IMR-90 (cell line): ENCODE results near the gene NTSR1. TPM values are rescaled to one million over a fixed set of nuclear protein-coding genes. Genes with fewer than 3 reads are reported as not detected.
A peak's percentile ranks its signal among the peaks of the same experiment; 100 is the strongest.

Experiments used
- ATAC-seq: fragments of 200-7000 bp; cut with Tn5 transposase; 2 replicates; pipeline ENCODE4 v1.9.1; 2020; ENCODE audit warnings: low read depth, mild to moderate bottlenecking, moderate library complexity
- BruUV-seq: library from RNA; stranded (reverse); fragments of 400-500 nt; replicated peaks from 2 replicates; lab custom pipeline; 2021; lab: Mats Ljungman, UMichigan
- CTCF ChIA-PET: fragments of 300-600 bp; formaldehyde crosslinking; extraction: SDS; loops from one replicate; lab custom pipeline; 2021; ENCODE audit warnings: antibody characterized with exemption; lab: Yijun Ruan, JAX
- POLR2A ChIA-PET: fragments of 300-600 bp; sonication (Branson Sonifier 250); formaldehyde crosslinking; loops from one replicate; lab custom pipeline; 2022; ENCODE audit warnings: antibody characterized with exemption; ENCODE audit not compliant: unreplicated experiment; lab: Charles Lee
- DNase-seq: peaks from one replicate; pipeline ENCODE4 v3.0.0; 2013
- H2AFZ ChIP-seq: replicated peaks from 2 replicates; pipeline ENCODE3; 2013; ENCODE audit warnings: low read length, mild to moderate bottlenecking; ENCODE audit not compliant: poor library complexity
- H2AK5ac ChIP-seq: 2 replicates; pipeline ENCODE4 v1.6.1; 2013; ENCODE audit warnings: low read depth, low read length, inconsistent platforms
- H2AK9ac ChIP-seq: replicated peaks from 2 replicates; pipeline ENCODE3; 2013; ENCODE audit warnings: mild to moderate bottlenecking, low read depth, low read length, moderate library complexity; ENCODE audit not compliant: poor library complexity
- H2BK120ac ChIP-seq: 2 replicates; pipeline ENCODE4 v1.6.1; 2013; ENCODE audit warnings: low read depth, low read length, inconsistent platforms
- H2BK15ac ChIP-seq: 3 replicates; pipeline ENCODE4 v1.6.1; 2013; ENCODE audit warnings: low read depth, low read length, inconsistent platforms
- H2BK20ac ChIP-seq: 2 replicates; pipeline ENCODE4 v1.6.1; 2013; ENCODE audit warnings: low read depth, mild to moderate bottlenecking, inconsistent platforms, low read length, moderate library complexity
- H2BK5ac ChIP-seq: 2 replicates; pipeline ENCODE4 v1.6.1; 2013; ENCODE audit warnings: mild to moderate bottlenecking, low read depth, low read length, inconsistent platforms; ENCODE audit not compliant: poor library complexity, severe bottlenecking
- H3K14ac ChIP-seq: replicated peaks from 2 replicates; pipeline ENCODE4 v1.6.1; 2013; ENCODE audit warnings: low read depth, low read length, inconsistent platforms
- H3K18ac ChIP-seq: 2 replicates; pipeline ENCODE4 v1.6.1; 2013; ENCODE audit warnings: low read depth, low read length, control low read depth
- H3K23ac ChIP-seq: 2 replicates; pipeline ENCODE4 v1.6.1; 2013; ENCODE audit warnings: low read depth, low read length, inconsistent platforms
- H3K27ac ChIP-seq: 2 replicates; pipeline ENCODE4 v1.5.1; 2013; ENCODE audit warnings: mild to moderate bottlenecking, control low read depth, low read length; ENCODE audit not compliant: insufficient read depth
- H3K27me3 ChIP-seq: 2 replicates; pipeline ENCODE4 v1.6.1; 2013; ENCODE audit warnings: low read length; ENCODE audit not compliant: control insufficient read depth, insufficient read depth
- H3K36me3 ChIP-seq: 2 replicates; pipeline ENCODE4 v1.6.1; 2013; ENCODE audit warnings: low read length, mixed read lengths; ENCODE audit not compliant: control insufficient read depth, insufficient read depth
- H3K4ac ChIP-seq: 2 replicates; pipeline ENCODE4 v1.6.1; 2013; ENCODE audit warnings: low read depth, low read length, inconsistent platforms
- H3K4me1 ChIP-seq: 2 replicates; pipeline ENCODE4 v1.6.1; 2013; ENCODE audit warnings: low read length, mixed read lengths; ENCODE audit not compliant: control insufficient read depth, insufficient read depth
- H3K4me2 ChIP-seq: 2 replicates; pipeline ENCODE4 v1.6.1; 2013; ENCODE audit warnings: low read depth, mild to moderate bottlenecking, control low read depth, low read length, moderate library complexity
- H3K4me3 ChIP-seq: 2 replicates; pipeline ENCODE4 v1.5.1; 2013; ENCODE audit warnings: low read depth, mild to moderate bottlenecking, control low read depth, low read length, moderate library complexity; ENCODE audit not compliant: insufficient read depth
- H3K56ac ChIP-seq: 2 replicates; pipeline ENCODE4 v1.6.1; 2013; ENCODE audit warnings: low read length, inconsistent platforms; ENCODE audit not compliant: insufficient read depth; ENCODE audit errors: extremely low read depth
- H3K79me1 ChIP-seq, 2 experiments: 2 replicates each; pipeline ENCODE4 v1.6.1; 2013; ENCODE audit warnings: low read length in 2 of 2, inconsistent platforms in 1 of 2, low read depth in 1 of 2
- H3K9ac ChIP-seq: 2 replicates; pipeline ENCODE4 v1.6.1; 2013; ENCODE audit warnings: low read depth, low read length, control low read depth
- H3K9me1 ChIP-seq: 2 replicates; pipeline ENCODE4 v1.6.1; 2013; ENCODE audit warnings: low read length, inconsistent platforms; ENCODE audit not compliant: insufficient read depth
- H3K9me3 ChIP-seq: 2 replicates; pipeline ENCODE4 v1.6.1; 2013; ENCODE audit warnings: low read length; ENCODE audit not compliant: control insufficient read depth, insufficient read depth
- H4K20me1 ChIP-seq: 2 replicates; pipeline ENCODE4 v1.6.1; 2013; ENCODE audit warnings: low read length, inconsistent platforms; ENCODE audit not compliant: insufficient read depth
- H4K5ac ChIP-seq: 2 replicates; pipeline ENCODE4 v1.6.1; 2013; ENCODE audit warnings: mild to moderate bottlenecking, low read depth, low read length, control low read depth
- H4K8ac ChIP-seq, 2 experiments: 2 replicates each; pipeline ENCODE4 v1.6.1; 2013; ENCODE audit warnings: low read depth in 2 of 2, low read length in 2 of 2, control low read depth in 1 of 2, inconsistent platforms in 1 of 2
- H4K91ac ChIP-seq: 2 replicates; pipeline ENCODE4 v1.6.1; 2013; ENCODE audit warnings: low read depth, low read length, inconsistent platforms; ENCODE audit not compliant: insufficient read depth
- BHLHE40 ChIP-seq: fragments of 150-350 bp; IDR thresholded peaks from 2 replicates; pipeline ENCODE4 v1.6.1; 2016; ENCODE audit warnings: mild to moderate bottlenecking, low read depth, low read length
- CEBPB ChIP-seq: IDR thresholded peaks from 2 replicates; pipeline ENCODE4 v1.6.1; 2012; ENCODE audit warnings: low read depth, low read length, improper control_type of control experiment
- CHD1 ChIP-seq: IDR thresholded peaks from 2 replicates; pipeline ENCODE4 v1.6.1; 2012; ENCODE audit warnings: low read depth, low read length, improper control_type of control experiment
- NFE2L2 ChIP-seq: fragments of 150-350 bp; IDR thresholded peaks from 2 replicates; pipeline ENCODE4 v1.6.1; 2016; ENCODE audit warnings: low read depth, mild to moderate bottlenecking, low read length
- RAD21 ChIP-seq: IDR thresholded peaks from 2 replicates; pipeline ENCODE4 v1.6.1; 2012; ENCODE audit warnings: low read length, improper control_type of control experiment
- RCOR1 ChIP-seq: IDR thresholded peaks from 2 replicates; pipeline ENCODE4 v1.6.1; 2012; ENCODE audit warnings: mild to moderate bottlenecking, low read length, improper control_type of control experiment; ENCODE audit not compliant: insufficient replicate concordance
- SMC3 ChIP-seq: fragments of 150-350 bp; IDR thresholded peaks from 2 replicates; pipeline ENCODE4 v1.6.1; 2016; ENCODE audit warnings: low read depth, mild to moderate bottlenecking, antibody characterized with exemption, low read length, moderate library complexity
- WGBS, 2 experiments: methylation state at CpG; one replicate each; pipeline versions ENCODE4 v1.1.5 to v1.1.7; 2013; ENCODE audit warnings: missing lambda C conversion rate in 2 of 2; ENCODE audit not compliant: insufficient read length in 1 of 2; ENCODE audit errors: extremely low coverage in 2 of 2; 5-methylcytosine and 5-hydroxymethylcytosine counted together
- dilution Hi-C: fragments of 300-500 bp; cut with HindIII; formaldehyde crosslinking; loops from one replicate; pipeline ENCODE4 v1.14.3; 2018; ENCODE audit warnings: low sequenced_read_pairs; ENCODE audit not compliant: unreplicated experiment
- in situ Hi-C: fragments of 300-500 bp; cut with MboI; formaldehyde crosslinking; loops from 3 replicates; pipeline ENCODE4 v1.14.3; 2019; ENCODE audit warnings: low sequenced_read_pairs, inconsistent platforms, mixed read lengths
- intact Hi-C: fragments of 100-400 bp; cut with micrococcal nuclease; formaldehyde crosslinking; loops from 2 replicates; pipeline ENCODE4 v1.10.0; 2022
- polyA plus RNA-seq, 3 experiments: library from polyadenylated mRNA; depleted of rRNA; stranded (reverse); fragments of >200 nt; gene quantifications; 2 replicates each; pipeline ENCODE4 v1.2.3, GENCODE V29; 2012; ENCODE audit warnings: low replicate concordance in 1 of 3
- total RNA-seq: library from RNA; depleted of rRNA; stranded (reverse); fragments of >200 nt; gene quantifications from 2 replicates; pipeline ENCODE4 v1.2.3, GENCODE V29; 2012
- TF ChIP-seq, protein P1 (sequence below): conservative IDR thresholded peaks from 2 replicates; pipeline ENCODE4 v1.5.1; 2012; ENCODE audit warnings: mild to moderate bottlenecking, low read depth, low read length, improper control_type of control experiment
- TF ChIP-seq, protein P2 (sequence below): fragments of 150-350 bp; IDR thresholded peaks from 2 replicates; pipeline ENCODE4 v1.6.1; 2016; ENCODE audit warnings: low read depth, mild to moderate bottlenecking, low read length, moderate library complexity, borderline replicate concordance

NTSR1 gene
- total and polyA plus RNA-seq, 2 of the 4 experiments (the other 2 are of a cell fraction), result 0.54 to 1.8 TPM

- peak overlapping the region; percentile 7 for H2AK9ac ChIP-seq
- no peak overlapping the region for H2BK5ac ChIP-seq
- no peak overlapping the region for H3K27ac ChIP-seq
- ChIA-PET POLR2A (no interaction called here), CTCF (no interaction called here)
- no peak overlapping the region for H2BK15ac ChIP-seq
- H4K20me1 ChIP-seq, result no peaks in the 10 kb centered on the region; the same call in 1 of the 2 replicates
- H3K4me2 ChIP-seq, result no peak overlapping the region
- DNase-seq (no peak), ATAC-seq (no peak)
- no peak overlapping the region for H2BK20ac ChIP-seq
- no peak overlapping the region for H3K4me3 ChIP-seq
- dilution Hi-C loops (no loop called here), in situ Hi-C loops (no loop called here), intact Hi-C loops (no loop called here)
- WGBS, 2 experiments, result 67% methylated on average over 5 of the region's 10 CpGs; no CpG with 5 or more reads in 1 of the 2 experiments
- BruUV-seq, result no TSS peak
- peaks cover 0 to 7% of the 10 kb centered on the region in 2 experiments; a peak in 2 of 4 replicates for H3K79me1 ChIP-seq
- H4K91ac ChIP-seq, result no peak overlapping the region
- H3K27me3 ChIP-seq, result no peaks in the 10 kb centered on the region; the same call in 1 of the 2 replicates
- no peak overlapping the region for H2AFZ ChIP-seq
- no peak overlapping the region for H4K8ac ChIP-seq
- TF ChIP-seq NFE2L2 (no peak), CHD1 (no peak), BHLHE40 (no peak), RAD21 (no peak), CEBPB (no peak), SMC3 (no peak), RCOR1 (no peak)
- TF ChIP-seq, protein P1, sequence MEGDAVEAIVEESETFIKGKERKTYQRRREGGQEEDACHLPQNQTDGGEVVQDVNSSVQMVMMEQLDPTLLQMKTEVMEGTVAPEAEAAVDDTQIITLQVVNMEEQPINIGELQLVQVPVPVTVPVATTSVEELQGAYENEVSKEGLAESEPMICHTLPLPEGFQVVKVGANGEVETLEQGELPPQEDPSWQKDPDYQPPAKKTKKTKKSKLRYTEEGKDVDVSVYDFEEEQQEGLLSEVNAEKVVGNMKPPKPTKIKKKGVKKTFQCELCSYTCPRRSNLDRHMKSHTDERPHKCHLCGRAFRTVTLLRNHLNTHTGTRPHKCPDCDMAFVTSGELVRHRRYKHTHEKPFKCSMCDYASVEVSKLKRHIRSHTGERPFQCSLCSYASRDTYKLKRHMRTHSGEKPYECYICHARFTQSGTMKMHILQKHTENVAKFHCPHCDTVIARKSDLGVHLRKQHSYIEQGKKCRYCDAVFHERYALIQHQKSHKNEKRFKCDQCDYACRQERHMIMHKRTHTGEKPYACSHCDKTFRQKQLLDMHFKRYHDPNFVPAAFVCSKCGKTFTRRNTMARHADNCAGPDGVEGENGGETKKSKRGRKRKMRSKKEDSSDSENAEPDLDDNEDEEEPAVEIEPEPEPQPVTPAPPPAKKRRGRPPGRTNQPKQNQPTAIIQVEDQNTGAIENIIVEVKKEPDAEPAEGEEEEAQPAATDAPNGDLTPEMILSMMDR, result no peak
- TF ChIP-seq, protein P2, sequence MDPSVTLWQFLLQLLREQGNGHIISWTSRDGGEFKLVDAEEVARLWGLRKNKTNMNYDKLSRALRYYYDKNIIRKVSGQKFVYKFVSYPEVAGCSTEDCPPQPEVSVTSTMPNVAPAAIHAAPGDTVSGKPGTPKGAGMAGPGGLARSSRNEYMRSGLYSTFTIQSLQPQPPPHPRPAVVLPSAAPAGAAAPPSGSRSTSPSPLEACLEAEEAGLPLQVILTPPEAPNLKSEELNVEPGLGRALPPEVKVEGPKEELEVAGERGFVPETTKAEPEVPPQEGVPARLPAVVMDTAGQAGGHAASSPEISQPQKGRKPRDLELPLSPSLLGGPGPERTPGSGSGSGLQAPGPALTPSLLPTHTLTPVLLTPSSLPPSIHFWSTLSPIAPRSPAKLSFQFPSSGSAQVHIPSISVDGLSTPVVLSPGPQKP, result no peak
- H3K9me3 ChIP-seq, result peaks cover 2% of the 10 kb centered on the region; the same call in 1 of the 2 replicates
- no peak overlapping the region for H3K14ac ChIP-seq
- no peaks in the 10 kb centered on the region for H3K36me3 ChIP-seq
- H3K4ac ChIP-seq, result no peak overlapping the region
- no peak overlapping the region for H2AK5ac ChIP-seq
- no peak overlapping the region for H3K18ac ChIP-seq
- no peak overlapping the region for H3K56ac ChIP-seq
- H3K9ac ChIP-seq, result no peak overlapping the region
- H3K9me1 ChIP-seq, result peaks cover 7% of the 10 kb centered on the region
- H2BK120ac ChIP-seq, result no peak overlapping the region
- H3K23ac ChIP-seq, result no peak overlapping the region
- H3K4me1 ChIP-seq, result peaks cover 14% of the 10 kb centered on the region
- H4K5ac ChIP-seq, result no peak overlapping the region
These were observed 47.4 kb downstream of the NTSR1 start for GRCh38 chr20:62755817-62756724.
